ENCODE data around the gene SCUBE1. TPM values are rescaled to one million over a fixed set of nuclear protein-coding genes. Genes with fewer than 3 reads are reported as not detected.

SCUBE1 gene
- total RNA-seq, 2 experiments from 2014 or later: not detected

DNA sequence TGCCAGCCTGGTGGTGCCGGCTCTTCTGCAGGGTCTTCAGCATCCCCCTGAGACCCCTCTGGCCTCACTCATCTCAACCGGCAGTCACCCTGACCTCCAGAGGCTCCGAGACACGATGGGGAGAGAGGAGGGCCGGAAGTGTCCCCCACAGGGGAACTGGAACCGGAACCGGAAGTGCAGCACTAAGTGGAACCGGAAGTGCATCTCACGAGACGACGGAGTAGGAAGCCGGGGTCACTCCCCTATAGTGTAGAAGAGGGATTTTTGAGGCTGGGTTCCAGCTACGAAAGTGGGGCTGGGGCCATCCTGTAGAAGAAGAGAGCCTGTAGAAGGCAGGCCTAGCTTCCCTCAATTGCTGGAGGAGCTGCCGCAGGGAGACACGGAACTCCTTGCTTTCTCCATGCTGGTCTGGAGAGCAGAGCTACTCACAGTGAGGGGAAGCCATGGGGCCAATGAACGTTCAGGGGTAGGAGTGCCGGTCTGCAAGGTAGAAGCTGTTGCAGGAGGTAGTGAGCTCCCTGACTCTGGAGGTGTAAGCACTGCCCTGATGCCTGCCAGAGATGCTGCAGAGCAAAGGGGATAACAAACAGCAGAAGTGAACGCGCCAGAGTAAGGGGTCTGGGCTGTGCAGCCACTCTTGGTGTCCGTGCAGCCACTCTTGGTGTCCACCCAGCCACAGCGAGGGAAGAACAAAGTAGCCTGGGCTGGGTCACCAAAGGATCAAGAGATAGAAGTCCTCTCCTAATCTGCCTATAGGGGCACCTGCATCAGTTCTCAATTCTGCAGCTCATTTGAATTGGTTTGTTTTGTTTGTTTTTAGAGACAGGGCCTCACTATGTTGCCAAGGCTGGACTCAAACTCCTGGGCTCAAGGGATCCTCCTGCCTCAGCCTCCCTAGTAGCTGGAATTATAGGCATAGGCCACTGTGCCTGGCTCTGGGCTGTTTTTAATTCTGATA is 21.9 kb downstream of the SCUBE1 start:
- no peaks in the 10 kb centered on the region for H3K36me3 ChIP-seq (ENCODE audit: insufficient read depth, low read length)
- no peaks in the 10 kb centered on the region for H3K4me1 ChIP-seq (ENCODE audit: insufficient read depth, low read length, poor library complexity, severe bottlenecking)
- no peak overlapping the region for H3K4me3 ChIP-seq (ENCODE audit: low read depth, low read length, poor library complexity, severe bottlenecking)
- no peaks in the 10 kb centered on the region for H3K79me2 ChIP-seq (ENCODE audit: insufficient read depth, low read depth, low read length)
- H3K27ac ChIP-seq (ENCODE audit: low read depth, low read length, poor library complexity, severe bottlenecking): no peak overlapping the region
- no peaks in the 10 kb centered on the region for H4K20me1 ChIP-seq (ENCODE audit: insufficient read depth, low read length)
- ChIA-PET POLR2A (no interaction called here), CTCF (ENCODE audit: unreplicated experiment) (no interaction called here)
- H3K4me2 ChIP-seq (ENCODE audit: low read length): no peak overlapping the region
- H2AFZ ChIP-seq (ENCODE audit: low read length): peak overlapping the region; percentile 48; the same call in 1 of the 2 replicates
- peak; percentile 22 for DNase-seq (ENCODE audit: low spot score)
- intact Hi-C loops (cut with micrococcal nuclease; ENCODE audit: unreplicated experiment): no loop called here
- BruUV-seq (replicated peaks): no TSS peak
- no peaks in the 10 kb centered on the region for H3K9me3 ChIP-seq (ENCODE audit: low read length)
- TF ChIP-seq EZH2phosphoT487 (IDR thresholded peaks at IDR 0.05; ENCODE audit: borderline replicate concordance, low read depth, low read length) (no peak), CTCF (conservative IDR thresholded peaks at IDR 0.05; ENCODE audit: low read length) (no peak)
- H3K9me2 ChIP-seq (ENCODE audit: insufficient read depth, low read length): no peaks in the 10 kb centered on the region

GRCh38 chr22:43319661-43320486 is 23.3 kb downstream of the SCUBE1 start:
- POLR2A ChIA-PET: no interaction called here
- no peaks in the 10 kb centered on the region for H3K9me2 ChIP-seq (ENCODE audit: insufficient read depth, low read length)
- no peak overlapping the region for H3K4me2 ChIP-seq (ENCODE audit: low read length)
- H3K4me1 ChIP-seq (ENCODE audit: insufficient read depth, low read length, poor library complexity, severe bottlenecking): no peaks in the 10 kb centered on the region
- no peak for DNase-seq (ENCODE audit: low spot score)
- intact Hi-C loops (cut with micrococcal nuclease; ENCODE audit: unreplicated experiment): no loop called here
- H3K27ac ChIP-seq (ENCODE audit: low read depth, low read length, poor library complexity, severe bottlenecking): no peak overlapping the region
- no peaks in the 10 kb centered on the region for H3K36me3 ChIP-seq (ENCODE audit: insufficient read depth, low read length)
- no peak overlapping the region for H3K4me3 ChIP-seq (ENCODE audit: low read depth, low read length, poor library complexity, severe bottlenecking)
- H3K9me3 ChIP-seq (ENCODE audit: low read length): no peaks in the 10 kb centered on the region
- no peaks in the 10 kb centered on the region for H4K20me1 ChIP-seq (ENCODE audit: insufficient read depth, low read length)
- no peak overlapping the region for H2AFZ ChIP-seq (ENCODE audit: low read length)
- BruUV-seq (replicated peaks): no TSS peak
- CTCF ChIA-PET (ENCODE audit: unreplicated experiment): no interaction called here
- H3K79me2 ChIP-seq (ENCODE audit: insufficient read depth, low read depth, low read length): no peaks in the 10 kb centered on the region
- TF ChIP-seq EZH2phosphoT487 (IDR thresholded peaks at IDR 0.05; ENCODE audit: borderline replicate concordance, low read depth, low read length) (no peak), CTCF (conservative IDR thresholded peaks at IDR 0.05; ENCODE audit: low read length) (no peak)
